RWPE1 (cell line): ENCODE measurements around the gene ANO4.

Experiments
- CTCF ChIA-PET: fragments of 350-600 bp; sonication (Branson Sonifier 250); formaldehyde crosslinking; extraction: SDS; loops from one replicate; lab custom pipeline; 2021; lab: Yijun Ruan, JAX
- POLR2A ChIA-PET: fragments of 400-600 bp; formaldehyde crosslinking; extraction: SDS; loops from one replicate; lab custom pipeline; 2020; ENCODE audit warnings: antibody characterized with exemption; ENCODE audit not compliant: low non-redundant PET; lab: Yijun Ruan, JAX
- DNase-seq: peaks from one replicate; pipeline ENCODE4 v3.0.0; 2012; ENCODE audit warnings: low spot score
- H3K27ac ChIP-seq: fragments of 450-650 bp; 2 replicates; pipeline ENCODE4 v1.5.1; 2017
- TF ChIP-seq, protein P1 (sequence below): fragments of 450-650 bp; conservative IDR thresholded peaks from 2 replicates; pipeline ENCODE4 v1.5.1; 2017; ENCODE audit warnings: low read depth, mild to moderate bottlenecking

The ANO4 gene

DNA sequence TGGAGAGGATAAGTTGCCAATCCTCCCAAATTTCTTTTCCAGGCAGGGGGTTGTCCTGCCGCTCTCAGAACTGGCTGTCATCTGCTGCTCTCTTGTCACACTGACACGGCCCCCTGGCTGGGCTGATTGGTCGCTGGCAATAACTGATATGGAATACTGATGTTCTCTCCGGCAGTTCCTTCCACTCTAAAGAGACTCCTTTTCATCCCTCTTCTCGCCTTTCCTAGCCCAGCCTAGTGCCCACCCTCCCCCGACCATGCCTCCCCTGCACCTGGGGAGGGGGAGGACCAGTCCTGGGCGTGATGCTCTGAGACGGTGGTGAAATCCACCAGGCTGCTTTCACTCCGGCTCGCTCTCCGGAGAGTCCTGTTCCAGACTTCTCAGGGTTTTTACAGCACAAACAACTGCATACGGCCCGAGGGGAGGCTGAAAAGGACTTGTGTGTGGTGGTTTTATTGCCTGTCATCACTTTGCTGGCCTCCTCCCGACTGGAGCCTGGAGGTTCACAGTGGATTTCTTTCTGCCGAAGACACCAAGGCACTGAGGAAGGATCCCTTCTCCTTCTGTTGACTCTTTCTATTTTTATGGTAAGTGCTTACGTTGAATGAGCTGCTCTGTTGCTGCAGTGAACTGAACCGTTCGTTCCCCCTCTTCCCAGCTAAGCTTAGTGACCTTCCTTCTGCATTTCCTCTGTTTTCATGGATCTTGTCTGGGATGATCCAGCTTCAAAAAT lies at the start of gene ANO4:
ANO4 (plus strand) TSS at position 336 of the 733 bp plus-strand sequence. CDS start 107,010 bp downstream, outside the sequence.
- H3K27ac ChIP-seq, result no peak within 1 kb of the TSS
- DNase-seq, result no peak
- TF ChIP-seq, protein P1, sequence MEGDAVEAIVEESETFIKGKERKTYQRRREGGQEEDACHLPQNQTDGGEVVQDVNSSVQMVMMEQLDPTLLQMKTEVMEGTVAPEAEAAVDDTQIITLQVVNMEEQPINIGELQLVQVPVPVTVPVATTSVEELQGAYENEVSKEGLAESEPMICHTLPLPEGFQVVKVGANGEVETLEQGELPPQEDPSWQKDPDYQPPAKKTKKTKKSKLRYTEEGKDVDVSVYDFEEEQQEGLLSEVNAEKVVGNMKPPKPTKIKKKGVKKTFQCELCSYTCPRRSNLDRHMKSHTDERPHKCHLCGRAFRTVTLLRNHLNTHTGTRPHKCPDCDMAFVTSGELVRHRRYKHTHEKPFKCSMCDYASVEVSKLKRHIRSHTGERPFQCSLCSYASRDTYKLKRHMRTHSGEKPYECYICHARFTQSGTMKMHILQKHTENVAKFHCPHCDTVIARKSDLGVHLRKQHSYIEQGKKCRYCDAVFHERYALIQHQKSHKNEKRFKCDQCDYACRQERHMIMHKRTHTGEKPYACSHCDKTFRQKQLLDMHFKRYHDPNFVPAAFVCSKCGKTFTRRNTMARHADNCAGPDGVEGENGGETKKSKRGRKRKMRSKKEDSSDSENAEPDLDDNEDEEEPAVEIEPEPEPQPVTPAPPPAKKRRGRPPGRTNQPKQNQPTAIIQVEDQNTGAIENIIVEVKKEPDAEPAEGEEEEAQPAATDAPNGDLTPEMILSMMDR, result no peak
- POLR2A ChIA-PET, result no interaction called here
- CTCF ChIA-PET, result interaction anchor here (0.7 kb wide), 1 partner anchor 9 kb away, joined by 3 read pairs; no protein-coding TSS in a partner anchor

DNA sequence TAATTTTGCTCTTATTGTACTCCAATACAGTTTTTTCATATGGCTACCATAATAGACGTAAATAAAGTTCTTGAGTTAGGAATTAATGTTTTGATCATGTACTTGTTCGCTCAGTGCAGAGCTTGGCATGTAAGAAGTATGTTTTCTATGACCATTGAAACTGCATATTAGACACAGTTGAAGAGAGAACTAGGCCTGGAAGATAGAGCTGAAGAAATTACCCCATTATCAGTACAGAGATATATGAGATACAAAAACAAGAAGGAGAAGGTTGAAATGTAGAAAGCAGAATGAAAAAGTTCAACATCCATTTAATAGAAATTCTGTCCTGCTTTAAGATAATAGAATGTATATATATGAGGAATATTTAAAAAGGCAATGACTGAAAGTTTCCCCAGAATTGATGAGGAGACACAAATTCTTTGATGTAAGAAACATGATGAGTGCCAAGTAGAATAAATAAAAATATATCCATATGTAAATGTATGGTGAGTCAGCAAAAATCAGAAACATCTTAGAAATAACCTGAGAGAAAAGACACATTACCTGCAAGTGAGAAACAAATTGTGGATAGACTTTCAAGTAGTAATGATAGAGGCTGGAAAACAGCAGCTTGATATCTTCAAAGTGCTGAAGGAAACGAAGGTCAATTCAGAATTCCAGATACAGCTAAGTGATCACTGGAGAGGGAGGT lies 49.1 kb upstream of the ANO4 start:
- DNase-seq, result no peak
- POLR2A ChIA-PET, result no interaction called here
- no peak overlapping the region for H3K27ac ChIP-seq
- CTCF ChIA-PET, result no interaction called here
- TF ChIP-seq, protein P1, result no peak

DNA sequence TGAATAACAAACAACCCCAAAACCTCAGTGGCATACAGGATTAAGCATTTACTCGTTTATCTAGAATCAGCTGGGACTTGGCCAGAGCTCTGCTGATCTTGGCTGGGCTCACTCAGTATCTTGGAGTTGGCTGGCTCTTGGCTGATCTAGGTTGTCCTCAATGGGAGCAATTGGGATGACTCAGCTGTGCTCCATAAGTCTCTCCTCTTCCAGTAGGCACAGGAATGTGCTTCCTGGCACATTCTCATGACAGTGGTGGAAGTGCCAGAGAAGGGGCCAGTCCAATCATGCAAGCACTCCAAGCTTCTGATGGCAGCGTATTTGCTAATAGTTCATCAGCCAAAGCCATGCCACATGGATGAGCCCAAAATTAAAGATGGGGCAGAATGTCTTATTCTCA lies 41.7 kb upstream of the ANO4 start:
- TF ChIP-seq, protein P1, result no peak
- no peak for DNase-seq
- CTCF ChIA-PET, result no interaction called here
- POLR2A ChIA-PET, result no interaction called here
- H3K27ac ChIP-seq, result no peak overlapping the region

DNA sequence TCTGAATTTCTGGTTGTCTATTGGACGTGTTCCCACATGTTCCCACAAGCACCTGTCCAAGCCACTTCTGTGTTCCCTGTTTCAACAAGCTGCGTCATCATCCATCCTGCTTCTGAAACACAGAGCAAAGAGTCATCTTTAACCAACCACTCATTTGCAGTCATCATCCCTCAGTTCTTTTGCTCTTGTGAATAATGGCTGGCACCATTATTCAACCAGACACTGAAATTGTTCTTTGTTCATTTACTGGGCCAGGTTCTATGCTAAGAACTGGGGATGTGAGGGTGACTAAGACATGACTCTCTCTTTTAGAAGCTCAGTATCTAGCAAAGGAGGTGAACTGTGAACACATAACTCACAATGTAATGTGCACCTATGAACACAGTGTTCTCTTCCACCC lies 40.7 kb upstream of the ANO4 start:
- TF ChIP-seq, protein P1, result no peak
- no peak overlapping the region for H3K27ac ChIP-seq
- POLR2A ChIA-PET, result no interaction called here
- CTCF ChIA-PET, result no interaction called here
- DNase-seq, result peak; percentile 66

DNA sequence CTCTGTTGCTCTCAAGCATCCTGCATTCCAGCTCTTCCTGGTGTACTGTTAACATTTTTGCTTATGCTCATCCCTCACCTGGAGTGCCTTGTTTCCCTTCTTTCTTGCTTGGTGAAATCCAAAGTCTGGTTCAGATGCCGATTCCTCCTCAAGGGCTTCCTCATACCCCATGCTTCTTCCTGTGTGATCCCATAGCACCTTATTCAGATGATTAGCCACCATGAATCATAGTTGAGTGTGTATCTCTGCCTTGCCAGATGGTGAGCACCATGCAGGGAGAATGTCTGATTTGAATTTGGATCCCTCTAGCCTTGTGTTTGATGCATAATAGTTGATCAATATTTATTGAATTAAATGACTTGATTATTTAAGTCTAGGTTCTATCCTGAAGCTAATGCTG lies 39.4 kb upstream of the ANO4 start:
- CTCF ChIA-PET, result no interaction called here
- POLR2A ChIA-PET, result no interaction called here
- TF ChIP-seq, protein P1, result no peak
- no peak overlapping the region for H3K27ac ChIP-seq
- peak; percentile 8 for DNase-seq

DNA sequence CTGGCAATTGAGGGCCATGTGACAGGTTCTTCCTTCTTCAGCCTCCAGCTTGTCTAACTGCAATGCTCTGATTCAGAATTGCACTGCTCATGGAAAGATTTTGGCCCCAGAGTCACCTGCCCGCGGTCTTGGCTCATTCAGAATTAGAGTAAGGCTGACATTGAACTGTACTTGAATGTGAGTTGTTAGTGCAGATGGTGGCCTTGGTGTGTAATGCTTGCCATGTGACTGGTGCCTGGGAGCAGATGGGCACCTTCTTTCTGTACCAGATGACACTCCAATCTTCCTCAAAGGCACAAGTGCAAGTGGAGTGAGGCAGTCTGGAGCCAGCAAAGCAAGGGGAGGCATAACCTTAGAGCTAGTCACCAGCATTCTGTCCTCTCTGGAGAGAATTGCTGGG lies 36.5 kb upstream of the ANO4 start:
- CTCF ChIA-PET, result no interaction called here
- TF ChIP-seq, protein P1, result no peak
- POLR2A ChIA-PET, result no interaction called here
- no peak for DNase-seq
- H3K27ac ChIP-seq, result no peak overlapping the region
